CD4-positive, alpha-beta T cell (primary cell): ENCODE measurements around the gene CXCL9. TPM values are rescaled to one million over a fixed set of nuclear protein-coding genes. Genes with fewer than 3 reads are reported as not detected.
A peak's percentile ranks its signal among the peaks of the same experiment; 100 is the strongest.

Experiments
- ATAC-seq: fragments of 200-7000 bp; cut with Tn5 transposase; one replicate; pipeline ENCODE4 v1.10.0; 2022; ENCODE audit warnings: mild to moderate bottlenecking; ENCODE audit not compliant: poor library complexity
- CTCF ChIA-PET: fragments of 350-600 bp; sonication (Branson Sonifier 250); formaldehyde crosslinking; loops from one replicate; lab custom pipeline; 2021; ENCODE audit warnings: antibody characterized with exemption, inconsistent platforms; lab: Charles Lee
- POLR2A ChIA-PET: fragments of 350-600 bp; sonication (Branson Sonifier 250); formaldehyde crosslinking; loops from one replicate; lab custom pipeline; 2021; ENCODE audit warnings: antibody characterized with exemption, inconsistent platforms; lab: Charles Lee
- DNase-seq, 14 experiments: peaks; one replicate each; pipeline ENCODE4 v3.0.0-alpha.2; 2013 to 2020; ENCODE audit warnings: mixed read lengths in 2 of 14
- H3K27ac ChIP-seq, 2 donors: one replicate each; pipeline versions ENCODE4 v1.5.1 to v1.7.0; 2013; ENCODE audit warnings: low read length in 2 of 2, low read depth in 1 of 2, mild to moderate bottlenecking in 1 of 2
- H3K27me3 ChIP-seq, 2 experiments: 1 replicate in 1 of 2; 2 replicates in 1 of 2; pipeline versions ENCODE4 v1.6.1 to v1.7.0; 2013; ENCODE audit warnings: low read length in 2 of 2, control low read depth in 1 of 2, mild to moderate bottlenecking in 1 of 2, moderate library complexity in 1 of 2; ENCODE audit not compliant: insufficient read depth in 2 of 2, control insufficient read depth in 1 of 2
- H3K36me3 ChIP-seq: one replicate; pipeline ENCODE4 v1.6.1; 2013; ENCODE audit warnings: low read length, control low read depth; ENCODE audit not compliant: insufficient read depth
- H3K4me1 ChIP-seq: one replicate; pipeline ENCODE4 v1.6.1; 2013; ENCODE audit warnings: low read length, control low read depth; ENCODE audit not compliant: insufficient read depth
- H3K4me3 ChIP-seq: one replicate; pipeline ENCODE4 v1.5.1; 2013; ENCODE audit warnings: mild to moderate bottlenecking, low read length, moderate library complexity
- H3K9me3 ChIP-seq, 2 experiments: 1 replicate in 1 of 2; 2 replicates in 1 of 2; pipeline versions ENCODE4 v1.6.1 to v1.7.0; 2013; ENCODE audit warnings: low read length in 2 of 2, mild to moderate bottlenecking in 2 of 2, control low read depth in 1 of 2, moderate library complexity in 1 of 2; ENCODE audit not compliant: control insufficient read depth in 1 of 2, insufficient read depth in 1 of 2
- H3K27ac Mint-ChIP-seq: one replicate; pipeline ENCODE4 v1.8.0; 2020; ENCODE audit warnings: mixed read lengths
- H3K27me3 Mint-ChIP-seq: one replicate; pipeline ENCODE4 v1.8.0; 2021; ENCODE audit warnings: mixed read lengths
- H3K36me3 Mint-ChIP-seq: one replicate; pipeline ENCODE4 v1.8.0; 2021; ENCODE audit warnings: low read depth, mixed read lengths
- H3K4me1 Mint-ChIP-seq: one replicate; pipeline ENCODE4 v1.8.0; 2021; ENCODE audit warnings: low read depth, mixed read lengths
- H3K4me3 Mint-ChIP-seq: one replicate; pipeline ENCODE4 v1.8.0; 2020; ENCODE audit warnings: mild to moderate bottlenecking, mixed read lengths
- H3K9me3 Mint-ChIP-seq: one replicate; pipeline ENCODE4 v1.8.0; 2020; ENCODE audit warnings: mixed read lengths
- CTCF ChIP-seq: fragments of 200-600 bp; IDR thresholded peaks from one replicate; pipeline ENCODE4 v1.8.0; 2022; ENCODE audit warnings: antibody characterized with exemption, mild to moderate bottlenecking
- intact Hi-C, 2 experiments: fragments of 100-400 bp; cut with DNase I in 1 of 2; cut with micrococcal nuclease in 1 of 2; formaldehyde crosslinking; loops; one replicate each; pipeline versions ENCODE4 v1.15.1 to v1.9.0; 2023 to 2025; cut with DNase I, micrococcal nuclease
- total RNA-seq, 174 experiments: library from RNA in 2 of 174; stranded (reverse) in 2 of 174; gene quantifications; one replicate each; pipeline ENCODE4 v1.2.3 and lab custom pipeline; 2021 to 2026

CXCL9 gene
- total RNA-seq, 2 experiments from 2014 or later, result not detected

GRCh38 chr4:76036855-76037254, 29.5 kb upstream of the CXCL9 start:
- Histone ChIP-seq H3K27ac (no peak overlapping the region), H3K27me3 (peaks cover 0 to 2% of the 10 kb centered on the region in 2 experiments), H3K4me3 (no peak overlapping the region), H3K4me1 (no peaks in the 10 kb centered on the region), H3K9me3 (no peaks in the 10 kb centered on the region), H3K36me3 (no peaks in the 10 kb centered on the region)
- CTCF ChIA-PET, result no interaction called here
- POLR2A ChIA-PET, result no interaction called here
- no peaks in the 10 kb centered on the region for H3K4me1 Mint-ChIP-seq
- H3K4me3 Mint-ChIP-seq, result no peak overlapping the region
- DNase-seq (no peak), ATAC-seq (no peak)
- H3K9me3 Mint-ChIP-seq, result no peaks in the 10 kb centered on the region
- no peaks in the 10 kb centered on the region for H3K27me3 Mint-ChIP-seq
- H3K27ac Mint-ChIP-seq, result no peak overlapping the region
- TF ChIP-seq CTCF, result no peak
- intact Hi-C loops, result no loop called here
- no peaks in the 10 kb centered on the region for H3K36me3 Mint-ChIP-seq

GRCh38 chr4:76035799-76036380, 28.6 kb upstream of the CXCL9 start, which contains the start of gene CXCL11:
TSS of gene CXCL11 (minus strand) at chr4:76036070. CDS start at chr4:76035987, 83 bp downstream.
- H3K9me3 ChIP-seq, result no peaks in the 10 kb centered on the region
- ChIA-PET POLR2A (interaction anchor here (1.1 kb wide), 1 partner anchor 11 kb away, joined by 3 read pairs; no protein-coding TSS in a partner anchor), CTCF (interaction anchor here (0.5 kb wide), 1 partner anchor 189 kb away, joined by 3 read pairs; no protein-coding TSS in a partner anchor)
- H3K27me3 ChIP-seq, result no peaks in the 10 kb centered on the region
- Mint-ChIP-seq H3K27me3 (no peaks in the 10 kb centered on the region), H3K27ac (no peak within 1 kb of the TSS), H3K36me3 (no peaks in the 10 kb centered on the region), H3K4me3 (no peak within 1 kb of the TSS), H3K9me3 (no peaks in the 10 kb centered on the region), H3K4me1 (no peaks in the 10 kb centered on the region)
- H3K36me3 ChIP-seq, result no peaks in the 10 kb centered on the region
- H3K4me3 ChIP-seq, result no peak within 1 kb of the TSS
- TF ChIP-seq CTCF, result no peak
- no peaks in the 10 kb centered on the region for H3K4me1 ChIP-seq
- ATAC-seq (no peak), DNase-seq (no peak)
- H3K27ac ChIP-seq, result no peak within 1 kb of the TSS
- intact Hi-C loops, result no loop called here

- ChIA-PET POLR2A (no interaction called here), CTCF (interaction anchor here (0.5 kb wide), 1 partner anchor 188 kb away, joined by 3 read pairs; no protein-coding TSS in a partner anchor)
- Mint-ChIP-seq H3K4me1 (no peaks in the 10 kb centered on the region), H3K27me3 (no peaks in the 10 kb centered on the region), H3K27ac (no peak overlapping the region), H3K4me3 (no peak overlapping the region), H3K9me3 (no peaks in the 10 kb centered on the region), H3K36me3 (no peaks in the 10 kb centered on the region)
- ATAC-seq (no peak), DNase-seq (peak in 2 of 14 experiments; percentile 7 to 19)
- H3K36me3 ChIP-seq, result no peaks in the 10 kb centered on the region
- no peak for TF ChIP-seq CTCF
- no peaks in the 10 kb centered on the region for H3K27me3 ChIP-seq
- intact Hi-C loops, result no loop called here
- H3K4me1 ChIP-seq, result no peaks in the 10 kb centered on the region
- no peak overlapping the region for H3K27ac ChIP-seq
- H3K4me3 ChIP-seq, result no peak overlapping the region
- H3K9me3 ChIP-seq, result no peaks in the 10 kb centered on the region
Observed at GRCh38 chr4:76035141-76035540, 27.8 kb upstream of the CXCL9 start.
